Left ventricle myocardium inferior (tissue), 1 donor: Measurements from ENCODE around the gene SCRN3. TPM values are rescaled to one million over a fixed set of nuclear protein-coding genes. Genes with fewer than 3 reads are reported as not detected.
A peak's percentile ranks its signal among the peaks of the same experiment; 100 is the strongest.

ENCODE experiments used
- DNase-seq: peaks from one replicate; pipeline ENCODE4 v3.0.0-alpha.2; 2020
- H3K27ac ChIP-seq: fragments of 200-600 bp; replicated peaks from 2 replicates; pipeline ENCODE4 v1.8.0; 2021
- H3K27me3 ChIP-seq: fragments of 200-600 bp; 2 replicates; pipeline ENCODE4 v1.8.0; 2021; ENCODE audit warnings: low read depth
- H3K36me3 ChIP-seq: fragments of 200-600 bp; 2 replicates; pipeline ENCODE4 v1.8.0; 2021
- H3K4me1 ChIP-seq: fragments of 200-600 bp; 2 replicates; pipeline ENCODE4 v1.8.0; 2021
- H3K4me3 ChIP-seq: fragments of 200-600 bp; 2 replicates; pipeline ENCODE4 v1.8.0; 2021; ENCODE audit warnings: mild to moderate bottlenecking, moderate library complexity
- H3K9me3 ChIP-seq: fragments of 200-600 bp; replicated peaks from 2 replicates; pipeline ENCODE4 v1.8.0; 2021
- CTCF ChIP-seq: fragments of 200-600 bp; IDR thresholded peaks from 2 replicates; pipeline ENCODE4 v1.8.0; 2021; ENCODE audit warnings: antibody characterized with exemption, mild to moderate bottlenecking, borderline replicate concordance
- intact Hi-C: fragments of 100-400 bp; cut with micrococcal nuclease; formaldehyde crosslinking; loops from one replicate; pipeline ENCODE4 v1.11.0; 2022
- total RNA-seq: library from RNA; stranded (reverse); fragmentation: NEBNext Ultra II Directional; extraction: Animal tissue kit (Norgen Biotek cat#: 25700); gene quantifications from one replicate; pipeline ENCODE4 v1.2.1, GENCODE V29; 2021
- donor health status: DM: no; HTN: yes; CAD: no; lungs with severe emphysema.

The SCRN3 gene
- total RNA-seq, 1 donor from 2014 or later = 47.6 TPM

GRCh38 chr2:174428214-174428613 lies 32.7 kb downstream of the SCRN3 start:
- Histone ChIP-seq H3K9me3 (no peaks in the 10 kb centered on the region), H3K4me3 (no peak overlapping the region), H3K36me3 (peaks cover 40% of the 10 kb centered on the region), H3K27ac (no peak overlapping the region), H3K27me3 (no peaks in the 10 kb centered on the region), H3K4me1 (no peaks in the 10 kb centered on the region)
- no peak for DNase-seq
- no peak for TF ChIP-seq CTCF
- intact Hi-C loops = no loop called here

- intact Hi-C loops = no loop called here
- DNase-seq = no peak
- Histone ChIP-seq H3K9me3 (no peaks in the 10 kb centered on the region), H3K36me3 (peaks cover 37% of the 10 kb centered on the region), H3K4me1 (no peaks in the 10 kb centered on the region), H3K27ac (no peak overlapping the region), H3K4me3 (no peak overlapping the region), H3K27me3 (no peaks in the 10 kb centered on the region)
- no peak for TF ChIP-seq CTCF
Observed at GRCh38 chr2:174430066-174430465, 34.5 kb downstream of the SCRN3 start.

GRCh38 chr2:174431902-174432301 lies 36.4 kb downstream of the SCRN3 start:
- no peak for TF ChIP-seq CTCF
- no peak overlapping the region for H3K4me3 ChIP-seq

GRCh38 chr2:174436351-174436750 lies 40.8 kb downstream of the SCRN3 start:
- no peak for DNase-seq
- no peak for TF ChIP-seq CTCF
- Histone ChIP-seq H3K4me1 (peaks cover 19% of the 10 kb centered on the region), H3K27ac (no peak overlapping the region), H3K27me3 (no peaks in the 10 kb centered on the region), H3K4me3 (no peak overlapping the region), H3K36me3 (peaks cover 25% of the 10 kb centered on the region), H3K9me3 (no peaks in the 10 kb centered on the region)
- intact Hi-C loops = no loop called here

More at GRCh38 chr2:174431902-174432301, 36.4 kb downstream of the SCRN3 start:
- H3K4me1 ChIP-seq = no peaks in the 10 kb centered on the region
- intact Hi-C loops = no loop called here
- DNase-seq = no peak
- H3K9me3 ChIP-seq = no peaks in the 10 kb centered on the region
- H3K36me3 ChIP-seq = peaks cover 48% of the 10 kb centered on the region
- no peak overlapping the region for H3K27ac ChIP-seq
- H3K27me3 ChIP-seq = no peaks in the 10 kb centered on the region

- DNase-seq = peak; percentile 56
- intact Hi-C loops = no loop called here
- no peak for TF ChIP-seq CTCF
- Histone ChIP-seq H3K4me1 (peaks cover 19% of the 10 kb centered on the region), H3K9me3 (no peaks in the 10 kb centered on the region), H3K4me3 (no peak overlapping the region), H3K27ac (peak overlapping the region; percentile 41), H3K27me3 (no peaks in the 10 kb centered on the region), H3K36me3 (peaks cover 36% of the 10 kb centered on the region)
Observed at GRCh38 chr2:174438146-174438886, 42.8 kb downstream of the SCRN3 start.
